GM10266 (cell line): ENCODE data around the gene PHAF1.

Source experiments
- DNase-seq: peaks from one replicate; pipeline ENCODE4 v3.0.0; 2012; ENCODE audit errors: extremely low spot score
- TF ChIP-seq, protein P1 (sequence below): IDR thresholded peaks from 2 replicates; pipeline ENCODE4 v1.5.1; 2012; ENCODE audit warnings: mild to moderate bottlenecking, low read depth; ENCODE audit not compliant: control insufficient read depth, insufficient read depth; ENCODE audit errors: missing control alignments

Gene PHAF1

DNA sequence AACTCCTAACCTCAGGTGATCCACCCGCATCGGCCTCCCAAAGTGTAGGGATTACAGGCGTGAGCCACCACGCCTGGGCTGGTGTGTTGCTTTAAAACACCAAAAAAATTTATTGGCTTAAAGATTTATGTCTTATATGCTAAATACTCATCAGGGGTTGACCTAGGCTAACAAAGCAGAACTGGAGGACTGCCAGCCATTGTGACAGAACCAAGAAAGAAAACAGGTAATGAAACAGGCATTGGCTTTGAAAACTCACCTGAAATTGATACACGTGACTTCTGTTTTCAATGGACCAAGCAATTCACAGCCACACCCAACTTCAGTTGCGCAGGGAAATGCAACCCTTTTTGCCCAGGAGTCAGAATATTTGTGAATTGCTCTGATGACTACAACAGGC is 4.9 kb upstream of the PHAF1 start:
- DNase-seq: no peak

GRCh38 chr16:67105246-67105645 is 4.5 kb upstream of the PHAF1 start:
- no peak for DNase-seq

More for the DNA sequence above, 4.9 kb upstream of the PHAF1 start:
- TF ChIP-seq, protein P1, sequence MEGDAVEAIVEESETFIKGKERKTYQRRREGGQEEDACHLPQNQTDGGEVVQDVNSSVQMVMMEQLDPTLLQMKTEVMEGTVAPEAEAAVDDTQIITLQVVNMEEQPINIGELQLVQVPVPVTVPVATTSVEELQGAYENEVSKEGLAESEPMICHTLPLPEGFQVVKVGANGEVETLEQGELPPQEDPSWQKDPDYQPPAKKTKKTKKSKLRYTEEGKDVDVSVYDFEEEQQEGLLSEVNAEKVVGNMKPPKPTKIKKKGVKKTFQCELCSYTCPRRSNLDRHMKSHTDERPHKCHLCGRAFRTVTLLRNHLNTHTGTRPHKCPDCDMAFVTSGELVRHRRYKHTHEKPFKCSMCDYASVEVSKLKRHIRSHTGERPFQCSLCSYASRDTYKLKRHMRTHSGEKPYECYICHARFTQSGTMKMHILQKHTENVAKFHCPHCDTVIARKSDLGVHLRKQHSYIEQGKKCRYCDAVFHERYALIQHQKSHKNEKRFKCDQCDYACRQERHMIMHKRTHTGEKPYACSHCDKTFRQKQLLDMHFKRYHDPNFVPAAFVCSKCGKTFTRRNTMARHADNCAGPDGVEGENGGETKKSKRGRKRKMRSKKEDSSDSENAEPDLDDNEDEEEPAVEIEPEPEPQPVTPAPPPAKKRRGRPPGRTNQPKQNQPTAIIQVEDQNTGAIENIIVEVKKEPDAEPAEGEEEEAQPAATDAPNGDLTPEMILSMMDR: no peak

GRCh38 chr16:67105881-67106280 is 3.9 kb upstream of the PHAF1 start:
- TF ChIP-seq, protein P1: no peak
- no peak for DNase-seq

More at GRCh38 chr16:67105246-67105645, 4.5 kb upstream of the PHAF1 start:
- TF ChIP-seq, protein P1: no peak

- TF ChIP-seq, protein P1: no peak
- DNase-seq: no peak
Measured at GRCh38 chr16:67108489-67108888, 1.3 kb upstream of the PHAF1 start.

- no peak for DNase-seq
Measured at GRCh38 chr16:67108931-67109406, 772 bp upstream of the PHAF1 start.

DNA sequence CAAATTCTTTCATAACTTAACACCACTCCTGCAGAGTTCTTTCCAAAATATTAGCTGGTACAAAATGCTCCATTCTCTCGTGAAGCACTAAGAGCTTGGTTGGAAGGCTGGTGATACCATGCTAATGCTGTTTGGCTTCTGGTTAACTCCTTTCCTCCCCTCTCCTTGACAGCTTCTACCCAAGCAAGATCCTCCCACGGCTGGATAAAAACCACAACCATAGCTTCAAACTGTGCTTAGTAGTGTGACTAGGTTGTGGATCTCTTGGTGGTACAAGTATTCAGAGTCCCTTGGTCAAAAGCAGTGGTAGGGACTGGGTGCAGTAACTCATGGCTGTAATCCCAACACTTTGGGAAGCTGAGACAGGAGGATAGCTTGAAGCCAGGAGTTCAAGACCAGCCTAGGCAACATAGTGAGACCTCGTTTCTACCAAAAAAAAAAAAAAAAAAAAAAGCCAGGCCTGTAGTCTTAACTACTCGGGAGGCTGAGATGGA is 2.3 kb downstream of the PHAF1 start:
- TF ChIP-seq, protein P1: no peak
- no peak for DNase-seq

More at GRCh38 chr16:67108931-67109406, 772 bp upstream of the PHAF1 start:
- TF ChIP-seq, protein P1: no peak

- DNase-seq: no peak
- TF ChIP-seq, protein P1: no peak
Measured at GRCh38 chr16:67112591-67113399, 3.1 kb downstream of the PHAF1 start.
